Measurements from ENCODE around the gene UCK2. TPM values are rescaled to one million over a fixed set of nuclear protein-coding genes. Genes with fewer than 3 reads are reported as not detected.

UCK2 gene
- total RNA-seq, 2 donors from 2014 or later = 34.3 to 47.5 TPM

DNA sequence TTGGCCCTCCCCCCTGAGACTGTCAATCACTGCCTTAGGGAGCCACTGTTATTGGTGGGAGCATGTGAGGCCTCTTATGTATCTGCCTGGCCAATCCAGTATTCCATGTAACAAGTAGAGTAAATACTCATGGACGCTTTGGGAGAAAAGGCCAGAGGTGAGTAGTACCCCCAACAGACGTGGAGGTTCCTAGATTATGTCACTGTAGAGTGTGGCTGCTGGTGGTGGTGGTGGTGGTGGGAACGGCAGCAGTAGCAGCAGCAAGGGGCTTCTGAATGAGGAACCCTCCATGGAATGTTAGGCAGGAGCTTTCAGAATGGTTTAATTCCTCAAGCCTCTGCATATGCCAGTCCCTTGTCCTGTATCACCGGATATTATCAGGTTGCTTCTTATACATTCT lies 118.5 kb downstream of the UCK2 start:
- TF ChIP-seq, protein P1, sequence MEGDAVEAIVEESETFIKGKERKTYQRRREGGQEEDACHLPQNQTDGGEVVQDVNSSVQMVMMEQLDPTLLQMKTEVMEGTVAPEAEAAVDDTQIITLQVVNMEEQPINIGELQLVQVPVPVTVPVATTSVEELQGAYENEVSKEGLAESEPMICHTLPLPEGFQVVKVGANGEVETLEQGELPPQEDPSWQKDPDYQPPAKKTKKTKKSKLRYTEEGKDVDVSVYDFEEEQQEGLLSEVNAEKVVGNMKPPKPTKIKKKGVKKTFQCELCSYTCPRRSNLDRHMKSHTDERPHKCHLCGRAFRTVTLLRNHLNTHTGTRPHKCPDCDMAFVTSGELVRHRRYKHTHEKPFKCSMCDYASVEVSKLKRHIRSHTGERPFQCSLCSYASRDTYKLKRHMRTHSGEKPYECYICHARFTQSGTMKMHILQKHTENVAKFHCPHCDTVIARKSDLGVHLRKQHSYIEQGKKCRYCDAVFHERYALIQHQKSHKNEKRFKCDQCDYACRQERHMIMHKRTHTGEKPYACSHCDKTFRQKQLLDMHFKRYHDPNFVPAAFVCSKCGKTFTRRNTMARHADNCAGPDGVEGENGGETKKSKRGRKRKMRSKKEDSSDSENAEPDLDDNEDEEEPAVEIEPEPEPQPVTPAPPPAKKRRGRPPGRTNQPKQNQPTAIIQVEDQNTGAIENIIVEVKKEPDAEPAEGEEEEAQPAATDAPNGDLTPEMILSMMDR (IDR thresholded peaks at IDR 0.05) = no peak
- DNase-seq (ENCODE audit: low spot score) = no peak
- no peak for ATAC-seq (ENCODE audit: insufficient number of reproducible peaks, low FRiP score, low read depth)

DNA sequence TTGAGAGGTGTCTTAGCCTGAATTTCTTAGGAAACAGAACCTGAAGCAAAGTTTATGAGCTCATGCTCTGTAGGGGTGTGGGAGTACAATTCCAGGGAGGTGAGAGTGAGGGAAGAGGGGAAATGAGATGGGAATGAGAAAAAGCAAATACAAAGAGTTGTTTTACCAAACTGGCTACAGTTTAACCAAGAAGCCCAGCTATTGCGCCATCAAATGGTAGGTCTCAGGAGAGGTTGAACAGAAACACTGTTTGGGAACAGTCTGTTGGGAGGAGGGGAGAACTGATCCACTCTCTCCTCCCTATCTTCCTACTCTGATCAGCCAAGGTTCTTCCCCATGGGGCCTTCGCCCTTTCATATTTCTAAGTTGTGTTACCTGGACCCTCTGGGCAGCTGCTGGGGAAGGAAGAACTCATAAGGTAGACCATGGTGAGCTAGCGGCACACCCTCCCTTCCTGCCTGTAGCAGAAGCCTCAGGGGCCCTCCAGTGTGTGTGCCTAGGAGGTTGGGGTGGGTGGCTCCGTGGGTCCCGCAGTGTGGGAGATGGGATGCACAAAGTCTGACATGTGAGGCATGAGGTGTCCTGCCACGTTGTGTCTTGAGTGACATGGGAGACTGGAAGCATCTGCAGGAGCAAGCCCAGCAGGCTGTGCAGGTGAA lies 120.5 kb downstream of the UCK2 start:
- no peak overlapping the region for H3K27ac ChIP-seq
- TF ChIP-seq, protein P1 (IDR thresholded peaks at IDR 0.05) = no peak
- ATAC-seq (ENCODE audit: insufficient number of reproducible peaks, low FRiP score, low read depth) = no peak

More for the DNA sequence above, 118.5 kb downstream of the UCK2 start:
- Histone ChIP-seq H3K4me1 (ENCODE audit: control insufficient read depth in 1 of 2, low read depth in 2 of 2) (no peaks in the 10 kb centered on the region), H3K9me3 (no peaks in the 10 kb centered on the region), H3K36me3 (no peaks in the 10 kb centered on the region), H3K27me3 (replicated peaks; ENCODE audit: insufficient read depth) (no peaks in the 10 kb centered on the region), H3K27ac (no peak overlapping the region), H3K4me3 (no peak overlapping the region)

DNA sequence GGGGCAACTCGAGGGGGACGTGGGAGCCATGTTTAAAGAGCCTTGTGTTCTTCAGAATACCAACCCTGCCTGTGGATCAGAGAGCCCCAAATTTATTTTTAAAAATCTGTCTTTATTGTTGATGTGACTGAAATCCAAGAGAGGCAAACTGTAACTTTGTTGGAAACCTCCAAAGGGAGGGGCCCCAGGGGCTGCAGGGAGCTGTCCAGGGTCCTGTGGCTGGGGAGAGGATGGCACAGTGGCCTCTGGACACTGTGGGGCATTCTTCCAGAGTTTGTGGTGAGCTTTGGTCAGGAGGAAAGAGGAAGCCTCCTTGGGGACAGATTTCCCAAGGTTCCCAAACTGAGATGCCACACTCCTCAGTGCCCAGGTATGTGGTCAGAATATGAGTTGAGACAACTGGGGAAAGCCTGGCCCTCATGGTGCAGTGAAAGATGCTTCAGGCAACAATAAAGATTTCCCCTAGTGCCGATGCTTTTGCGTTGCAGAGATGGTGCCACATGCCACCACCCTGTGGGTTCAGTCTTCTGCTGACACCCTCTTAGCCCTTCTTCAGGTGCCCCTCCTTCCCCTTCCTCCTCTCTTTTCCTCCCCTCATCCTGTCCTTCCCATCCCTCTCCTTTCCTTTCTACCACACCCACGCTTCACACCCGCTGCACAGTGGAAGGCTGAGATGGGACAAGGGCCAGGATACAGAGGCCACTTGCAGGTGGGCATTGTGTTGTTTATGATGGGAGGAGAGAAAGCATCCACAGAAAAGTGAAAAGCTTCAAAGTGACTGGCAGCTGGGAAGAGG lies 122.1 kb downstream of the UCK2 start:
- no peaks in the 10 kb centered on the region for H3K4me1 ChIP-seq (ENCODE audit: control insufficient read depth in 1 of 2, low read depth in 2 of 2)
- H3K27ac ChIP-seq = no peak overlapping the region
- DNase-seq (ENCODE audit: low spot score) (no peak), ATAC-seq (ENCODE audit: insufficient number of reproducible peaks, low FRiP score, low read depth) (no peak)
- no peak overlapping the region for H3K4me3 ChIP-seq
- H3K9me3 ChIP-seq = no peaks in the 10 kb centered on the region
- TF ChIP-seq, protein P1 (IDR thresholded peaks at IDR 0.05) = no peak
- H3K27me3 ChIP-seq (replicated peaks; ENCODE audit: insufficient read depth) = no peaks in the 10 kb centered on the region
- no peaks in the 10 kb centered on the region for H3K36me3 ChIP-seq

More for the DNA sequence above, 120.5 kb downstream of the UCK2 start:
- H3K9me3 ChIP-seq = no peaks in the 10 kb centered on the region
- H3K4me3 ChIP-seq = no peak overlapping the region
- DNase-seq (ENCODE audit: low spot score) = no peak
- no peaks in the 10 kb centered on the region for H3K36me3 ChIP-seq
- no peaks in the 10 kb centered on the region for H3K27me3 ChIP-seq (replicated peaks; ENCODE audit: insufficient read depth)
- no peaks in the 10 kb centered on the region for H3K4me1 ChIP-seq (ENCODE audit: control insufficient read depth in 1 of 2, low read depth in 2 of 2)

DNA sequence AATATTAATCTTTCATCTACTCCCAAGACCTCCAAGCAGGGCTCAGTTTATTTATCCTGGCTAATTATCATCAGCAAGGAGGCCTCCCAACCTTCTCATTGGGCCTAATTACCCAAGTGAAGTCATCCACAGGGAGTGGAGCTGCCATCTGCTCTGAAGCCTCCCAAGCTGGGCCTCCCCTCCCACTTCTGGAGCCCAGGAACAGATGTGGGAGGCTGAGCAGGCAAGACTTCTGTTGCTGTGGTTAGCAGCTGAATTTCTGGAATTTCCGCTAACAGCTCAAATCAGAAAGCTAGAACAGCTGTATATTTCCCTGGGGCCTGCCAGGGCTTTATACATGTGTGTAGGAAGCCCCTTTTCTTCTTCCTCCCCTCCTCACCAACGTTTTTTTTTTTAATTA lies 127.5 kb downstream of the UCK2 start:
- no peak for ATAC-seq (ENCODE audit: insufficient number of reproducible peaks, low FRiP score, low read depth)
- H3K4me1 ChIP-seq (ENCODE audit: control insufficient read depth in 1 of 2, low read depth in 2 of 2) = no peaks in the 10 kb centered on the region
- no peaks in the 10 kb centered on the region for H3K27me3 ChIP-seq (replicated peaks; ENCODE audit: insufficient read depth)
- H3K9me3 ChIP-seq = no peaks in the 10 kb centered on the region
- TF ChIP-seq, protein P1 (IDR thresholded peaks at IDR 0.05) = no peak
- H3K4me3 ChIP-seq = no peak overlapping the region
- H3K36me3 ChIP-seq = no peaks in the 10 kb centered on the region
- DNase-seq (ENCODE audit: low spot score) = no peak
- H3K27ac ChIP-seq = no peak overlapping the region

DNA sequence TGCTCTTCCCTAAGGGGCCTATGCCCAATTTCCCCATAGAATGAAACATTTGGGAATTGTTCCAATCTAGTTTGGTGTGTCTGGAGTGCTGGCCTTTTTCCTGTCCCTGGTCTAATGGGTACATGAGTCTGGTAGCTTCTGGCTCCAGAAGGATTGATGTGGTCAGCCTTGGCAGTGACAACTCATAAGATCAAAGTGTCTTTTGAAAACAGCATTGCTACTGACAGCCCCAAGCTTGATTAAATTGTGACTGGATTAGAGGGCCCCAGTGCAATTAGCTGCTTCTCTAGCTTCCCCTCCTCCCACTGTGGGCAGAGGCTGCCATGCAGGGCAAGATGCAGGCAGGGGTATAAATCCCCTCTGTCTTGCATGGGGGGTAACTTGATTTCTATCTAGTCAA lies 130.9 kb downstream of the UCK2 start:
- no peak overlapping the region for H3K4me3 ChIP-seq
- no peak for ATAC-seq (ENCODE audit: insufficient number of reproducible peaks, low FRiP score, low read depth)
- no peak for DNase-seq (ENCODE audit: low spot score)

More for the DNA sequence above, 130.9 kb downstream of the UCK2 start:
- Histone ChIP-seq H3K27ac (no peak overlapping the region), H3K36me3 (no peaks in the 10 kb centered on the region), H3K4me1 (ENCODE audit: control insufficient read depth in 1 of 2, low read depth in 2 of 2) (no peaks in the 10 kb centered on the region), H3K9me3 (no peaks in the 10 kb centered on the region), H3K27me3 (replicated peaks; ENCODE audit: insufficient read depth) (no peaks in the 10 kb centered on the region)
- TF ChIP-seq, protein P1 (IDR thresholded peaks at IDR 0.05) = no peak
